ENCODE results near the gene OR4N5.

OR4N5 gene

GRCh38 chr14:20143911-20144310 is 5.3 kb downstream of the OR4N5 start:
- TF ChIP-seq, protein P1, sequence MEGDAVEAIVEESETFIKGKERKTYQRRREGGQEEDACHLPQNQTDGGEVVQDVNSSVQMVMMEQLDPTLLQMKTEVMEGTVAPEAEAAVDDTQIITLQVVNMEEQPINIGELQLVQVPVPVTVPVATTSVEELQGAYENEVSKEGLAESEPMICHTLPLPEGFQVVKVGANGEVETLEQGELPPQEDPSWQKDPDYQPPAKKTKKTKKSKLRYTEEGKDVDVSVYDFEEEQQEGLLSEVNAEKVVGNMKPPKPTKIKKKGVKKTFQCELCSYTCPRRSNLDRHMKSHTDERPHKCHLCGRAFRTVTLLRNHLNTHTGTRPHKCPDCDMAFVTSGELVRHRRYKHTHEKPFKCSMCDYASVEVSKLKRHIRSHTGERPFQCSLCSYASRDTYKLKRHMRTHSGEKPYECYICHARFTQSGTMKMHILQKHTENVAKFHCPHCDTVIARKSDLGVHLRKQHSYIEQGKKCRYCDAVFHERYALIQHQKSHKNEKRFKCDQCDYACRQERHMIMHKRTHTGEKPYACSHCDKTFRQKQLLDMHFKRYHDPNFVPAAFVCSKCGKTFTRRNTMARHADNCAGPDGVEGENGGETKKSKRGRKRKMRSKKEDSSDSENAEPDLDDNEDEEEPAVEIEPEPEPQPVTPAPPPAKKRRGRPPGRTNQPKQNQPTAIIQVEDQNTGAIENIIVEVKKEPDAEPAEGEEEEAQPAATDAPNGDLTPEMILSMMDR (IDR thresholded peaks at IDR 0.05): no peak; the same call in 1 of the 2 replicates

- TF ChIP-seq, protein P1 (IDR thresholded peaks at IDR 0.05): no peak
These were observed 6.2 kb downstream of the OR4N5 start for GRCh38 chr14:20144820-20145219.

DNA sequence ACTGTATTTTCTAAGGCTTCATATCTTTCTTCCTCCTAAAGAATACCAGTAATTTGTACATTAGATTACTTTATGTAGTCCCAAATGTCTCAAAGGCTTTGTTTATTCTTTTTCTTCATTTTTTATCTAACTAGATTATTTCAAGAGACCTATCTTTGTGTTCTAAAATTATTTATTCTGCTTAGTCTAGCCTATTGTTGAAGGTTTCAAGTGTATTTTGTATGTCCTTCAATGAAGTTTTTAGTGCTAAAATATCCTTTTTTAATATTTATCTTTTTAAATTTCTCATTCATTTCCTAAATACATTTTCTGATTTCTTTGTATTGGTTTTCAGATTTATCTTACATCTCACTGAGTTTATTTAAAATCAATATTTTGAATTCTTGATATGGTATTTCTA is 25.8 kb downstream of the OR4N5 start:
- TF ChIP-seq, protein P1 (IDR thresholded peaks at IDR 0.05): no peak

- TF ChIP-seq, protein P1 (IDR thresholded peaks at IDR 0.05): no peak
These were observed 28.5 kb downstream of the OR4N5 start for GRCh38 chr14:20167091-20167490.

- TF ChIP-seq, protein P1 (IDR thresholded peaks at IDR 0.05): no peak
These were observed 37.7 kb downstream of the OR4N5 start for GRCh38 chr14:20176330-20176729.

DNA sequence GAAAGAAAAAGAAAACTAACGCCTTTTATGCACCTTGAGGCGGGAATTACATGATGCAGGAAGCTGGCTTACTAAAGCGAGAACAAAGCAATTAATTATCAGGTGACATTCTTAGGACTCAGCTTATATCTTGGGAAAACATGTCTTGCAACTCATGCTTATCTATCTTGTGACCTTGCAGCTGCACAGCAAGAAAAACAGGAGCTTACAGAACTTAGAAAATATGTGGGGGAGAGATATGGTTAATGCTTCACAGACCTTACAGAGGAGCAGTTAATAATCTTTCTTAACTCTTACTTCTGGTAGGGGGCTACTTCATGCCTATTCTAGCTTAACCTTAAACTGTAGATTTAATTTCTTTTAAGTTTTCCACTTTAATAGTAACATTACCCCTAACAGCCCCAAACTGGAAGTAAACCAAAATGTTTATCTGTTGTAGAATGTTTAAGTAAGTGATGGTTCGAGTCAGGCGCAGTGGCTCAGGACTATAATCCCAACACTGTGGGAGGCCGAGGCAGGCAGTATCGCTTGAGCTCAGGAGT is 38.9 kb downstream of the OR4N5 start:
- TF ChIP-seq, protein P1 (IDR thresholded peaks at IDR 0.05): no peak

DNA sequence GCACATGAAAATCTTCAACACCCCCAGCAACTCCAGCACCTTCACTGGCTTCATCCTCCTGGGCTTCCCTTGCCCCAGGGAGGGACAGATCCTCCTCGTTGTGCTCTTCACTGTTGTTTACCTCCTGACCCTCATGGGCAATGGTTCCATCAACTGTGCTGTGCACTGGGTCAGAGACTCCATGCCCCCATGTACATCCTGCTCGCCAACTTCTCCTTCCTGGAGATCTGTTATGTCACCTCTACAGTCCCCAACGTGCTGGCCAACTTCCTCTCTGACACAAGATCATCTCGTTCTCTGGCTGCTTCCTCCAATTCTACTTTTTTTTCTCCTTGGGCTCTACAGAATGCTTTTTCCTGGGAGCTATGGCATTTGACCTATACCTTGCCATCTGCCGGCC is 40.6 kb downstream of the OR4N5 start:
- TF ChIP-seq, protein P1 (IDR thresholded peaks at IDR 0.05): no peak

DNA sequence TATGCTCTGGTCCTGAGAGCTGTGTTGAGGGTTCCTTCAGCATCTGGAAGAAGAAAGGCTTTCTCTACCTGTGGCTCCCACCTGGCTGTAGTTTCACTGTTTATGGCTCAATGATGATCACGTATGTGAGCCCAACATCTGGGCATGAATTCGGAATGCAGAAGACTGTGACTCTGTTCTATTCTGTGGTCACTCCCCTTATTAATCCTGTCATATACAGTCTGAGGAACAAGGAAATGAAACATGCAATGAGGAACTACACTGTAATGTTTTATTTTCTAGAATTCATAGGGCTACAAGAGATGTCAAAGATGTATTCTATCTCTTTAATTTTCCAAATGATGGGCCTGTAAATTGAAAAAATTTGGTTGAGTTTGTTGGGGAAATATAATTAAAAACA is 41.3 kb downstream of the OR4N5 start:
- TF ChIP-seq, protein P1 (IDR thresholded peaks at IDR 0.05): no peak
